Transverse colon (tissue), 4 donors: ENCODE data around the gene APOL1.

Experiments
- EP300 ChIP-seq: sonication (generic); formaldehyde crosslinking; IDR thresholded peaks from one replicate; pipeline ENCODE4 v1.6.1; 2017; ENCODE audit warnings: antibody characterized with exemption, low read depth
- POLR2A ChIP-seq: fragments of 450-650 bp; IDR thresholded peaks from one replicate; pipeline ENCODE4 v1.6.1; 2016; ENCODE audit warnings: antibody characterized with exemption, mild to moderate bottlenecking, moderate library complexity
- POLR2AphosphoS5 ChIP-seq, 3 donors: sonication (generic); formaldehyde crosslinking; IDR thresholded peaks; one replicate each; pipeline ENCODE4 v1.6.1; 2016; ENCODE audit warnings: antibody characterized with exemption in 3 of 3
- TF ChIP-seq, protein P1 (sequence below), 5 experiments: fragments of 200-600 bp in 3 of 5; fragments of 450-650 bp in 2 of 5; sonication (generic) in 3 of 5; IDR thresholded peaks; 1 replicate in 2 of 5; 2 replicates in 3 of 5; pipeline ENCODE4 v1.5.1; 2016 to 2017; ENCODE audit warnings: antibody characterized with exemption in 5 of 5, inconsistent platforms in 3 of 5, mild to moderate bottlenecking in 2 of 5, moderate library complexity in 1 of 5

- TF ChIP-seq, protein P1, sequence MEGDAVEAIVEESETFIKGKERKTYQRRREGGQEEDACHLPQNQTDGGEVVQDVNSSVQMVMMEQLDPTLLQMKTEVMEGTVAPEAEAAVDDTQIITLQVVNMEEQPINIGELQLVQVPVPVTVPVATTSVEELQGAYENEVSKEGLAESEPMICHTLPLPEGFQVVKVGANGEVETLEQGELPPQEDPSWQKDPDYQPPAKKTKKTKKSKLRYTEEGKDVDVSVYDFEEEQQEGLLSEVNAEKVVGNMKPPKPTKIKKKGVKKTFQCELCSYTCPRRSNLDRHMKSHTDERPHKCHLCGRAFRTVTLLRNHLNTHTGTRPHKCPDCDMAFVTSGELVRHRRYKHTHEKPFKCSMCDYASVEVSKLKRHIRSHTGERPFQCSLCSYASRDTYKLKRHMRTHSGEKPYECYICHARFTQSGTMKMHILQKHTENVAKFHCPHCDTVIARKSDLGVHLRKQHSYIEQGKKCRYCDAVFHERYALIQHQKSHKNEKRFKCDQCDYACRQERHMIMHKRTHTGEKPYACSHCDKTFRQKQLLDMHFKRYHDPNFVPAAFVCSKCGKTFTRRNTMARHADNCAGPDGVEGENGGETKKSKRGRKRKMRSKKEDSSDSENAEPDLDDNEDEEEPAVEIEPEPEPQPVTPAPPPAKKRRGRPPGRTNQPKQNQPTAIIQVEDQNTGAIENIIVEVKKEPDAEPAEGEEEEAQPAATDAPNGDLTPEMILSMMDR (IDR thresholded peaks at IDR 0.05): peak; percentile 92 to 97 (median 96)
- TF ChIP-seq POLR2A: peak; percentile 13
- no peak for TF ChIP-seq EP300
- peak in 2 of 3 donors; percentile 33 to 52 for TF ChIP-seq POLR2AphosphoS5 (IDR thresholded peaks at IDR 0.05)
Measured at GRCh38 chr22:36301384-36301828, 48.5 kb downstream of the APOL1 start.
